NOMO-1 treated with DMSO at 0.1 percent for 48 hours (cell line): Measurements from ENCODE around the gene CHEK1.
"Not testable (repeated sequence)": the region's sequence is repeated elsewhere in the genome, so short reads cannot be mapped to it uniquely, and the experiment has no call there.

Experiments used
- DNase-seq: peaks from one replicate; lab custom pipeline; 2025; ENCODE audit not compliant: unreplicated experiment; lab: John Stamatoyannopoulos, UW

CHEK1 gene

DNA sequence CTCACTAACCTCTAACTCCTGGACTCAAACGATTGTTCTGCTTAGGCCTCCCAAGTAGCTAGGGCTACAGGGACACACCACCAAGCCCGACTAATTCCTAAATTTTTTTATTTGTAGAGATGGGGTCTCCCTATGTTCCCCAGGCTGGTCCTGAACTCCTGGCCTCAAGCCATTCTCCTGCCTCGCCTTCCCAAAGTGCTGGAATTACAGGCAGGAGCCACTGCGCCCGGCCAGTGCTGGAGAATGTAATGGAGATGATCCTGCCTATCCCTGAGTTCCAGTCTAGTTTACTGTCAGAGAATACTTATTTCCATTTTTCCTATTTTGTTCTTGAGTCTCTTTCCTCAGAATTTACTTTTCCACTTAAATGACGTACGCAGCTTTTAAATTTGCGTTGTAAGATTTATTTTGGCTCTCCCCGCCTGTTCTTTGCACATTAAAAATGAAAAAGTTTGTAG, at the start of gene CHEK1:
Gene CHEK1 (plus strand): TSS at position 408 of the 458 bp plus-strand sequence. CDS start 1,606 bp downstream, outside the sequence.
- no peak for DNase-seq

DNA sequence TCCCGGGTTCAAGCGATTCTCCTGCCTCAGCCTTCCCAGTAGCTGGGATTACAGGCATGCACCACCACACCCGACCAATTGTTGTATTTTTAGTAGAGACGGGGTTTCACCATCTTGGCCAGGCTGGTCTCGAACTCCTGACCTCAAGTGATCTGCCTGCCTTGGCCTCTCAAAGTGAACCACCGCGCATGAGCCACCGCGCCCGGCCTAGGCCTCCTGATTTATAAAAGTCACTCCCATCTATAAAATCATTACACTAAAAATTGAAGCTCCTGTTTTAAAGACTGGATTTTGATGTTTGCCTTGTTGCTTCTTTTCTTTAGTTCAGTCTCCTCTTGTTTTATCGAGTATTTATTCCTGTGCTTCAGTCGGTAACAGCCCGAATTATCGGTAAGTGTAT, 47.8 kb upstream of the CHEK1 start:
- DNase-seq: not testable (repeated sequence)

DNA sequence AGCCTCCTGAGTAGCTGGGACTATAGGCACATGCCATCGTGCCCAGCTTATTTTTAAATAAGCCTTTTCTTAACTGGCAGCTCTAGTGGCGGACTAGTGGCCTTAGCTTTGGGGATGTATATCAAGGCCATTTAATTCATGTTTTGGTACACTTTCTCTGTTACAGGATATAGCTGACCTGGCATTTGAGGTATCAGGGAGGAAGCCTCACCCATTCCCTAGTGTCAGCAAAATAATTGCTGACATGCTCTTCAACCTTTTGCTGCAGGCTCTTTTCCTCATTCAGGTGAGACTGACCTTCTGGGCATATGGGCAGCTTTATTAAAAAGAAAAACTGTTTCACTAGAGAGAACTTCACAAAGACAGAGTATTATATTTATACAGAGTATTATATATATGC, 46.2 kb upstream of the CHEK1 start:
- no peak for DNase-seq

DNA sequence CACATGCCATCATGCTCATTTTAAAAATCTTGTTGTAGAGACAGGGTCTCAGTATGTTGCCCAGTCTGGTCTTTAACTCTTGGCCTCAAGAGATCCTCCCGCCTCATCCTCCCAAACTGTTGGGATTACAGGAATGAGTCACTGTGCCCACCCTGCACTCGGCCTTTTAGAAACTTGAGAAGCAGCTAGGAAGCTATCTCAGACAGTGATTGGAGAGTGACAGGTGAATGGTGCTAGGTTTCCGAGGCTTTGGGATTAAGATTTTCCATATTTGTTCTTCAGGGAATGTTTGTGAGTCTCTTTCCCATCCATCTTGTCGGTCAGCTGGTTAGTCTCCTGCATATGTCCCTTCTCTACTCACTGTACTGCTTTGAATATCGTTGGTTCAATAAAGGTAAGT, 45.2 kb upstream of the CHEK1 start:
- no peak for DNase-seq

DNA sequence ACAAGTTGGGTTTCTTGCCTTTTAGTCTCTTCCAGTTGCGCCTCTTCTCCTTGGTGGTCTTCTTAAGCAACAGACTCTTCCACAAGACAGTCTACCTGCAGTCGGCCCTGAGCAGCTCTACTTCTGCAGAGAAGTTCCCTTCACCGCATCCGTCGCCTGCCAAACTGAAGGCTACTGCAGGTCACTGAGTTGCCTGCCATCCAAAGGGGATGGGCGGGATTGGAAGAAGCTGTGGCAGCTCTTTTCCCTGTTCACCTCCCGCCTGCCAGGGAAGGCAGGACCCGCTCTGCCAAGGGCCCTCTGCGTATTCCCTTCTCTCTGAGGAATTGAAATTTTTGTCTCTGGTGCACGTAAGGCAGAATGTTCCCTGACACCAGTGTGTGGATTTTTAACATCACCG, 41.5 kb upstream of the CHEK1 start:
- DNase-seq: no peak

DNA sequence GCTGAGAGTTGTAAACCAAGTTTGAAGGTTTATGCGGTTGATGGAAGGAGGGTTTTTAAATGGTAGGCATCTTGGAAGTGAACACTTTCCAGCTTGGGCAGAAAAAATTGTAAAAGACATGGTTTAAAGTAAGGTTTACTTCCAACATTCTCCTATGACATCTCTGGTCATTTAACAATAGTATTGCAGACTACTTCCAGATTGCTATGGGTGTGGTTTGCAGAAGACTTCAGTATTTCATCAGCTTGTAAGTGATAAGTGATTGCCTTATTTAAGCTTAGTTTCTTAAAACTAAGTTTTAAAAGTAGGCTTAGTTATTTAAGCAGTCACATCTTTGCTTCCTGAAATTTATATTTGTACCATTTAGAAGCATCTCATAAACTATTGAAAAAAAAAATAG, 39.5 kb upstream of the CHEK1 start:
- no peak for DNase-seq

DNA sequence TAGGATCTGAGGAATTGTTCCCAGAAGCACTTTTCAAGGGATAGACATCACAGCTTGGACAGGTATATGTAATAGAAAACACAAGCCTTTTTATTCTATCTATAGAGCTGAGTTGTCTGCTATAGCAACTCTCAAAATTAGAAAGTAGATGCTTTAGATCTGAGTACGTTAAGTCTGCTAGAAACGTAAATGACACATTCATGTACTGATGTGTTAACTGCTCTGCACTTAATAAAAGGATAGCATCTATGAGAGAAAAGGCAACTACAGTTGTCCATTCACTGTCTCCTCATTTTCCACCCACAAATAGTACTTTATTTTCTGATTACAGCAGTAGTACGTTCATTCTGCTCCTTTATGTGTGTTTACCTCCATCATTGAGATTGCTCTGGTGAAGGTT, 38.3 kb upstream of the CHEK1 start:
- no peak for DNase-seq

DNA sequence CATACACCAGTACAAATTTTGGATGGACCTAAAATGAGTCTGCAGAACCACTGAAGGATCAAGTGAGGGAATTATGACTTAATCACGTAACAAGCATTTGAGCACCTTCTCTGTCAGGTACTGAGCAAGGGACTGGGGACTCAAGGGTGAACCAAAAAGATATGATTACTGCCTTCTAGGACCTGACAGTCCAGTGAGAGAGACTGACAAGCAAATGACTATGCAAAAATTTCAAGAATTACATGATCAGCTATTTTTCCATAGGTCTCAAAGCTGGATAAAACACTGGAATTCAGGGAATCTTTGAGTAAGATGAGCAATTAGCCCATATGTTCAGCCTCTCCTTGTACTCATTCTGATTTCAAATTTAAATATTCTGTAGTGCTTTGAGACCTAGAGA, 37.5 kb upstream of the CHEK1 start:
- DNase-seq: no peak

DNA sequence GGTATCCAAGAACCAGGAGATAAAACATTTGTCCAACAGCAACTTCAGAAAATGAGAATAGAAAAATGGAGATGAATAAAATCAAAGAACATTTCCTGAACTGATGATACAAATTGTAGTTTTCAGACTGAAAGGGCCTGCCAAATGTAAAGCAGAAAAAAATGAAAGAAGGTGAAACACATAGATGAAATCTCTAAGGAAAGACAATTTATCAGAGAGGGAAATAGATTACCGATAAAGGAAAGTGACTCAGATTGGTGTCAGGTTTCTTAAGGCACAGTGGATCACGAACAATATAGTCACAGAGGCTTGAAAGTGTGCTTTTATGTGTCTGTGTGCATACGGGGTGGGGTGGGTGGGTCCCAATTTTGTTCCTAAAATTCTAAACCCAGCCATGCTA, 36.5 kb upstream of the CHEK1 start:
- no peak for DNase-seq

DNA sequence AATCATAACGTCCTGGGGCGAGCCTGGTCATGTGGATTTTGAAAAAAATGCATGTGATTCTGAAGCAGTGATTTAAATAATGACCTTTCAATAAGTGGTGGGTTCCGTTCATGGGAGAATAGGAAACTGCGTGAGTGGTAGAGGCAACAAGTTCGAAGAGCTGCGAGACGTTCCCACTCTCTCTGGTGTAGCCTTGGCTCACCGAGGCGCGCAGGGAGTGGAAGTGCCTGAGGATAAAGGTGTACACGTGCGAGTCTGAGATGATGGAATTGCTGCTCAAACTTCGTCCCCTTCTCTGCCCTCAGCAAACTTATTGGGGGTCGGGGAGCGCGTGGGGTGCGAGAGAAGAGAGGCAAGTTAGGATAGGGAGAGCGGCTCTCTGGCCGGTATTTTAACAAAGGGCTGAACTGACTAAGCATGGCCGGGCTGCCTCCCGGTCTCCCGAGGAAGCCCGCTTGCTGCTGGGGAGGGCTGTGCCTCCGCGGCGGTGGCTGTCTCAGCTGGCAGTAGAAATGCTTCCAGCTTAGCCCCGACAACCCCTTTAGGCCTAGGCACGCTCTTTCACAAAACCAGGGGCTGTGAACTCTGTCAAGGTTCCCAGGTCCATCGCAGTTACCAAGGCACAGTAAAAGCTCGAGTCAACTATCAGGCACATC, 33.2 kb upstream of the CHEK1 start:
- no peak for DNase-seq

DNA sequence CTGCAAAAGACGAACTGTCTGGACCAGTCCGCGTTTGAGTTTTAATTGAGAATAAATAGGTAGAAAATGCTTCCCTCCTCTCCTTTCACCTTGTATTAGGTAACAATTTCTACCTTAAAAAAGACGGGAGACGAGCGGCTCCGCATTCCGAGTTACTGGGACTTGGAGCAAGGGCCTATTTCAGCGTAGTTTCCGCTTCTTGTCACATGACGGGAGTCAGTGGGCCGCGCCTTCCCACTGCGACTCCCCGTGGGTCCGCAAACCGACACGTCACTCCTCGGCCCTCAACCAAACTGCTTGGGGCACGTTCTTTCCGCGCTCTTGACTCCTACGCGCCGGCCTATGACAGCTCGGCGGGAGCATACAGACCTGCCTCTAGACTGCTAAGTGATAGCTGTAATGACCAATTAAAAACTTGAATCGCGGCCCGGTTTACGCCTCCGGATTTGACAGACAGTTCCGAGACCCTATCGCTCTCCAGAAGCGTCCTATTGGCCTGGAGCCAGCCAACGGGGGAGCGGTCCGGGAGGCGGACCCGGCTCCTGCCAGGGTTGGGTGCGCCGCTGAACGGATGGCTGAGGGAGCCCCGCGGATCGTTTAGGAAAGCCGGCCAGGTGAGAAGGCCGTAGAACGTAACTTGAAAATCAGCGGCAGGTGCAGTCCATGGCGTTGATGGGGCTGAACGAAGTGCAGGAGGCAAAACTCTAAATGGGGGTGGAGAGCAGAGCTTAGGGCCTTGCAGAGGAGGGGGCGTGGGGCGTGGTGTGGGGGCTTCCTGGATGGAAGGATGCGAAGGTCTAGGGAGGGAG, 32.5 kb upstream of the CHEK1 start, which contains the start of gene STT3A:
Gene STT3A (plus strand): TSS at position 548 of the 809 bp plus-strand sequence. CDS start 3,064 bp downstream, outside the sequence.
- DNase-seq: peak; percentile 99

DNA sequence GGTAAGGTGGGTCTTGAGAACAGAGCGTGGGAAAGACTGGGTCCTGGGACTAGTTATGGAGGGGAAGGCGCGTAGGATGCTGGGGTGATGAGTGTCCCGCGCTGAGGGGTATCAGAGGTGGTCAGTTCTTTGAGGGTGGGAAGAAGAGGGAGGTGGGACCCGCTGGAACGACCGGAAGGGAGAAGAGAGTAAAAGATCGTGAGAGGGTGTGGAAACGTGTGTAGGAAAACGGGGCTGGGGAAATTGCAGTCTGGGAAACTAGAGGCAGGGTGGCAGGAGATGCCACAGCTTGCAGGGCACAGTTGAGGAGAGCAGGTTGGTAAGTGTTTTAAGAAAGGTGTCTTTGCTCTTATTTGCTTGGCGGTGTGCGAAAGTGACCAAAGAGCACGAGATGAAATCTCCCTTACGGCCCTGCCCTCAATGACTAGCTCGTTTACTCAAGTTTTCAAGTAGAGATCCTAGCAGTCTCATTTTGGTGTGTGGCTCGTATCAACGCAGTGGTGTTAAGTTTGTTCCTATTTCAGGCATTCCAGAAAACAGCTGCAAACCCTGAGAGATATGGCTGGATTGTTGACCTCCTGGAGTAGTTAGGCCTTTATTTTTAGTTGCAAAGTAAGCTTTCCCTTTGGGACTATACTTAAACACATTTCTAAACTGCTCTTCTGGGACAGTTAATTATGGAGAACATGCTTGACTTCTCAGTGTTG, 31.7 kb upstream of the CHEK1 start:
- DNase-seq: no peak

DNA sequence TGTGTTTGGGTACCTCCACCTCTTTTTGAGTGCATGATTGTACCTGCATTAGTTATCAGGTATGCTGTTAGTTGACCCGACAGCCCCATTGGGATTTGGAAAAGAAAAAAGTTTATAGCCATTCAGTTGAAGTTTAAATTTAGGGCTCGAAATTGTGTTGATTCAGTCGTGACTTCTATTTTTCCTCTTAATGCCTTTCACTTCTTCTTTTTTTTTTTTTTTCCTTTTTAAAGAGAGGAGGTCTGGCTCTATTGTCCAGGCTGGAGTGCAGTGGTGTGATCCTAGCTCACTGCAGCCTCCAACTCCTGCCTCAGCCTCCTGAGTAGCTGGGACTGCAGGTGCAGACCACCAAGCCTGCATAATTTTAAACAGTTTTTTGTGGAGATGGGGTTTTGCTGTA, 30.0 kb upstream of the CHEK1 start:
- DNase-seq: peak; percentile 53

DNA sequence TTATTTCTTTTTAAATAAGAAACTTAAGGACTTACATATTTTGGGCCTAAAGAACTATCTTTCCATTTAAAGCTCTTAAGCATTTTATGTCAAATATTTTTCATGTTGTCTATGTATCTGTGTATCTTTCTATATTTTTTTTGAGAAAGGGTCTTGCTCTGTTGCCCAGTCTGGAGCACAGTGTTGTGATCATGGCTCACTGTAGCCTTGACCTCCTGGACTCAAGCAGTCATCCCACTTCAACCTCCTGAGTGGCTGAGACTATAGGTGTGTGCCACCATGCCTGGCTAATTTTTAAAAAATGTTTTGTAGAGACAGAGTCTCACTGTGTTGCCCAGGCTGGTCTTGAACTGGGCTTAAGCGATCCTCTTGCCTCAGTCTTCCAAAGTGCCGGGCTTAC, 24.3 kb upstream of the CHEK1 start:
- no peak for DNase-seq

DNA sequence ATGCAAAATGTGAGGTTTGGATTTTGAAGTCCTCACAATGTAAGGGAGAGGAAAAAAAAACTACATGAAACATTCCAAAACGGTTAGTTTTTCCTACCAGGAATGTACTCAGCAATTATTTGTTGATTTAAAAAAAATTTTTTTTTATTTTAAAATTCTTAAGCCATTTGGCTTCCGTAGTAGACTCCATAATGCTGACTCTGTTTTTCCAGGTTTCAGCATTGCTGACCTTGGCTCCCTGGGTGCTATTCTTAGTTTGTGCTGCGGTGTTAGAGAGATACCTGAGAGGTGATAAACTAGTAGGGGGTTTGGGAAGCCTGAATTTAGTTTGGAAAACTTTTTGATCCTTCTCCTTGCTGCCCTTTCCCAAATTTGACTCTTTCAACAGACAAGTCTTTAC, 21.8 kb upstream of the CHEK1 start:
- DNase-seq: no peak

DNA sequence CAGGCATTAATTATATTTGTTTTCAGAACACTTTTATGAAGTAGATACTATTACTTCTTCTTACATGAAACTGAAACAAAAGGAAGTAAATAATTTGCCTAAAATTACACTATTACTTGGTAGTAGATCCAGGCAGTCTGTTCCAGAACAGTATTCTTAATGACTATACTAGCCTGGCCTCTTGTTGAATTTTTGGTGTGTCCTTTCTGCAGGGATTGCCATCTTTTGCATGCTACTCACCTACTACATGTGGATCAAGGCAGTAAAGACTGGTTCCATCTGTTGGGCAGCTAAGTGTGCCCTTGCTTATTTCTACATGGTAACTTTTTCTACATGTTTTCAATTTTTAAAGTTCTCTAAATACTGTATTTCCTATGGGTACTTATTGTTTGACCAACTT, 19.5 kb upstream of the CHEK1 start:
- no peak for DNase-seq

DNA sequence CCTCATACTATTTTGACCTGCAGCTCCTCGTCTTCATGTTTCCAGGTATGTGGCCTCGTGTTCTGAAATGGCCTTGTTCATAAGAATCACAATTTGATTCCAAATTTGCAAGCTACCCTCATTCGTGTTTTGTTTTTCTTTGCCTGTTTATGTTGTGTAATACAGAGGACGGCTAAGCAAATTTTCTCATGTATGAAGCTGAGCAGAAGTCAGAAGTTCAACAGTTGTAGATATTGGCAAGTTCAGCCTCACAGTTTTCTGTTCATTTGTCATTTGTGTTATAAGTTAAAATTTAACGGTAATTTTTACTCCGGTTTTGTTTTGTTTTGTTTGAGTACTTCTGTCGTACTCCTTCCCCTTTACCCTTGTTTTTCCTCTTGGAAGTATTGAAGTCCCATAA, 15.4 kb upstream of the CHEK1 start:
- no peak for DNase-seq

DNA sequence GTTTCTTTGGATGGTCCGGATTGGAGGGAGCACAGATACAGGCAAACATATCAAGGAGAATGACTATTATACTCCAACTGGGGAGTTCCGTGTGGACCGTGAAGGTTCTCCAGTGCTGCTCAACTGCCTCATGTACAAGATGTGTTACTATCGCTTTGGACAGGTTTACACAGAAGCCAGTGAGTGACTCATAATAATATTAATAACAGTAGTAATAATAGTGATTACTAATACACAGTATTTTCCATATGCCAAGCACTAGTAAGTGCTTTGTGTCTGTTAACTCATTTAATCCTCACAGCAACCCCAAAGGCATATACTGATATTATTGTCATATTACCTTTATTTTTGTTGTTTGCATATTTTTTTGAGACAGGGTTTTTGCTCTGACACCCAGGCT, 6.6 kb upstream of the CHEK1 start:
- DNase-seq: no peak

DNA sequence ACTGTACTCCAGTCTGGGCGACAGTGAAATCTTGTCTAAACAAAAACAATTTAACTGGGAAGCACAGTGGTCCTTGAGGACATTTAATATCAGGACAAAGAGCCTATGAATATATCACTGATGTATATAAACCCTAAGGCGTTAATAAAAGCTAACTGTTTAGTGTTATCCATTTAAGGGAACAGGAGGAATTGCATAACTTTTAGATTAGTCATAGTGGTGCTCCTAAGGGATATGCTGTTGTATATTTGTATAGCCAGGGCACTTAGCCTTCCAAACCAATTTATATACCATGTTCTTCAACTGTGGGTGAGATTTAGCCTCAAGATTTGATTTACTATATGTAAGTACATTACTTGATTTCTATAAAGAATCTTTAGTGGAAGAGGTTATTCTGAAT, 3.0 kb upstream of the CHEK1 start:
- DNase-seq: no peak

DNA sequence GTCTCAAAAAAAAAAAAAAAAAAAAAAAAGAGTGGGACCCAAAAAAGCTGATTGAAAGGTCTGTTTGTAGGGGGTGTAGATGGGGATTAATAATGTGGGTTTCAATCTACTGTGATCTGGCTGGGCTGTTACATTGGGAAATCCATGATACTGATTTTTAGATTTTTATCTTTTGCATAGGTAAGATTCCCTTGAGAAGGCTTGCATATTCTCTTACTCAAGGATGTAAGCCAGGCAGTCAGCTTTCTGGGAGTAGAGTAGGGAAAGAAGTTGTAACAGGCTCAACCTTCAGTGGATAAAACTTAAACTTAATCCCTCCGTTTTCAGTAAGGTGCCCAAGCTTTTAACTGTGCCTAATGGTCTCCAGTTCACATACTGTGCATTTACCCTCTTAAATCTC, 1.9 kb upstream of the CHEK1 start:
- DNase-seq: no peak

DNA sequence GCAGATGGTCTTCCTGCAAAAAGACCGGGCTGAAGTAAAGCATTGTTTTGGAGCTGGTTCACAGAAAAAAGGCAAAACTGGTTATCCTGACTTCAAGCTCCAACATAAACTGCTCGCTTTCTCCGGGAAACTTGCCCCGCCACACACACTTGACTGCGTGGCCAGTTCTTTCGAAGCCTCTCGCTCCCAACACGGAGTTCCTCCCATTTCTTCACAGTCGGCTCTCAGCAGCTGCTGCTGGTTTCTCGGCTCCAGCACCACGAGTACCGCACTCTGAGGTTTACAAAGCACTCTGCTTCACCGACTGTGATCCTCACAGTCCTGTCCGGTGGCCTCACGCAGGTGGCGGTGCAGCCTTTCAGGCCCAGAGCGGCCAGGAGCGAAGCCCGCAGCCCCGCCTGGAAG, 264 bp downstream of the CHEK1 start:
- DNase-seq: peak; percentile 28
